Motor neuron (in vitro differentiated cells): ENCODE data around the gene NTHL1. TPM values are rescaled to one million over a fixed set of nuclear protein-coding genes. Genes with fewer than 3 reads are reported as not detected.

ENCODE experiments used
- ATAC-seq, 8 experiments: fragments of 200-7000 bp; cut with Tn5 transposase; replicated peaks in 6 of 8; 2 replicates each; pipeline ENCODE4 v1.8.0; 2021; ENCODE audit warnings: mild to moderate bottlenecking in 8 of 8, moderate library complexity in 8 of 8
- H3K27ac ChIP-seq, 2 donors: fragments of 250-450 bp; sonication (Bioruptor Pico); 2 replicates each; pipeline ENCODE4 v1.9.0; 2021; ENCODE audit warnings: antibody characterized with exemption in 2 of 2, mild to moderate bottlenecking in 2 of 2, moderate library complexity in 1 of 2
- H3K4me1 ChIP-seq, 2 donors: fragments of 250-450 bp; sonication (Bioruptor Pico); replicated peaks in 1 of 2; 2 replicates each; pipeline ENCODE4 v1.6.1; 2021; ENCODE audit warnings: antibody characterized with exemption in 2 of 2, mild to moderate bottlenecking in 2 of 2, moderate library complexity in 1 of 2
- H3K4me3 ChIP-seq, 5 donors: fragments of 250-450 bp; sonication (Bioruptor Pico); 2 replicates each; pipeline ENCODE4 v1.9.0; 2021; ENCODE audit warnings: antibody characterized with exemption in 5 of 5, mild to moderate bottlenecking in 5 of 5, moderate library complexity in 4 of 5
- WGBS, 10 experiments: fragments of 450-650 bp; shearing (Covaris generic); methylation state at CpG; one replicate each; pipeline ENCODE4 v1.0.0; 2022; 5-methylcytosine and 5-hydroxymethylcytosine counted together
- in situ Hi-C, 9 experiments: fragments of 400-800 bp; cut with MboI; loops; one replicate each; pipeline ENCODE4 v1.15.0; 2021; ENCODE audit warnings: low sequenced_read_pairs in 9 of 9, low pct_unique_long_range_greater_than_20kb in 2 of 9; ENCODE audit not compliant: unreplicated experiment in 9 of 9
- total RNA-seq, 8 experiments: library from RNA; unstranded; fragments of 300-600 nt; gene quantifications; 2 replicates each; pipeline versions ENCODE4 v1.2.3 to v1.2.4, GENCODE V29; 2022

NTHL1 gene
- total RNA-seq = 10 to 100 TPM; 13.0 to 28.3 (median 18.8) TPM

GRCh38 chr16:2047330-2048115 is at the start of gene NTHL1, which contains the start of gene TSC2:
Gene NTHL1, minus strand, starts transcription at chr16:2047834. Its CDS starts 11 bp downstream, at chr16:2047823.
Gene TSC2, plus strand, starts transcription at chr16:2047985. Its CDS starts 631 bp downstream, at chr16:2048616.
- 0 to 3% (median 1%) methylated on average over 6 to 19 of the region's 81 CpGs; no CpG with 5 or more reads in 7 of the 10 experiments for whole genome bisulfite sequencing, 10 experiments
- peak within 1 kb of the TSS; percentile 72 to 93 (median 77) for H3K4me3 ChIP-seq
- peak; percentile 93 to 98 (median 96) for ATAC-seq
- H3K27ac ChIP-seq = peak within 1 kb of the TSS; percentile 22 to 43
- in situ Hi-C loops = loop anchor here in 1 of 9 experiments (25.0 kb wide), 1 partner anchor 90 kb away; the partner anchor contains the start of genes PKD1 and RAB26
- H3K4me1 ChIP-seq = peaks cover 9 to 11% of the 10 kb centered on the region in 2 donors

GRCh38 chr16:2096853-2097595 is 49.4 kb upstream of the NTHL1 start:
- WGBS, 10 experiments = 65 to 85% (median 74%) methylated on average over 2 to 4 of the region's 25 CpGs; no CpG with 5 or more reads in 7 of the 10 experiments
- H3K4me3 ChIP-seq = no peak overlapping the region
- ATAC-seq = peak in 2 of 8 experiments; percentile 14
- in situ Hi-C loops = no loop called here
- H3K27ac ChIP-seq = no peak overlapping the region
- peaks cover 8% of the 10 kb centered on the region in 2 donors for H3K4me1 ChIP-seq

- Histone ChIP-seq H3K4me1 (peaks cover 14 to 15% of the 10 kb centered on the region in 2 donors), H3K4me3 (no peak overlapping the region), H3K27ac (no peak overlapping the region)
- in situ Hi-C loops = no loop called here
- 71 to 100% (median 100%) methylated on average over 1 to 22 of the region's 23 CpGs; no CpG with 5 or more reads in 3 of the 10 experiments for WGBS, 10 experiments
- ATAC-seq = peak in 2 of 8 experiments; percentile 24 to 44
Measured at GRCh38 chr16:2095918-2096582, 48.4 kb upstream of the NTHL1 start.

- no peak overlapping the region for H3K4me3 ChIP-seq
- peaks cover 14 to 15% of the 10 kb centered on the region in 2 donors for H3K4me1 ChIP-seq
- in situ Hi-C loops = no loop called here
- no peak for ATAC-seq
- H3K27ac ChIP-seq = no peak overlapping the region
- 65 to 100% (median 94%) methylated on average over 2 to 13 of the region's 26 CpGs; no CpG with 5 or more reads in 4 of the 10 experiments for WGBS, 10 experiments
Measured at GRCh38 chr16:2095315-2095853, 47.8 kb upstream of the NTHL1 start.

- Histone ChIP-seq H3K4me3 (no peak overlapping the region), H3K27ac (no peak overlapping the region), H3K4me1 (peaks cover 14 to 15% of the 10 kb centered on the region in 2 donors)
- no peak for ATAC-seq
- 60 to 96% methylated on average over 2 to 4 of the region's 15 CpGs; no CpG with 5 or more reads in 8 of the 10 experiments for WGBS, 10 experiments
- in situ Hi-C loops = no loop called here
Measured at GRCh38 chr16:2093793-2094192, 46.2 kb upstream of the NTHL1 start.

- WGBS, 10 experiments = 60 to 100% (median 98%) methylated on average over 1 to 8 of the region's 13 CpGs; no CpG with 5 or more reads in 7 of the 10 experiments
- peaks cover 14 to 15% of the 10 kb centered on the region in 2 donors for H3K4me1 ChIP-seq
- H3K27ac ChIP-seq = no peak overlapping the region
- in situ Hi-C loops = no loop called here
- H3K4me3 ChIP-seq = no peak overlapping the region
- no peak for ATAC-seq
Measured at GRCh38 chr16:2092866-2093265, 45.2 kb upstream of the NTHL1 start.

GRCh38 chr16:2092256-2092620 is 44.6 kb upstream of the NTHL1 start:
- in situ Hi-C loops = no loop called here
- Histone ChIP-seq H3K4me1 (peaks cover 14 to 15% of the 10 kb centered on the region in 2 donors), H3K4me3 (no peak overlapping the region), H3K27ac (peak overlapping the region in 1 of 2 donors; percentile 66)
- WGBS, 10 experiments = 100% methylated on average over 1 to 2 of the region's 16 CpGs; no CpG with 5 or more reads in 8 of the 10 experiments
- no peak for ATAC-seq

- peak overlapping the region; percentile 2 to 66 for H3K27ac ChIP-seq
- peak overlapping the region in 2 of 5 donors; percentile 11 to 16 for H3K4me3 ChIP-seq
- in situ Hi-C loops = no loop called here
- H3K4me1 ChIP-seq = peaks cover 14 to 15% of the 10 kb centered on the region in 2 donors
- 53 to 80% methylated on average over 1 to 3 of the region's 49 CpGs; no CpG with 5 or more reads in 8 of the 10 experiments for WGBS, 10 experiments
- peak in 1 of 8 experiments; percentile 76 for ATAC-seq
Measured at GRCh38 chr16:2091547-2092255, 44.1 kb upstream of the NTHL1 start.

- WGBS, 10 experiments = 100% methylated on average over 1 to 2 of the region's 101 CpGs; no CpG with 5 or more reads in 8 of the 10 experiments
- H3K4me3 ChIP-seq = peak overlapping the region in 1 of 5 donors; percentile 16
- ATAC-seq = peak in 6 of 8 experiments; percentile 15 to 86 (median 81)
- peaks cover 14 to 15% of the 10 kb centered on the region in 2 donors for H3K4me1 ChIP-seq
- peak overlapping the region in 1 of 2 donors; percentile 66 for H3K27ac ChIP-seq
- in situ Hi-C loops = no loop called here
Measured at GRCh38 chr16:2090777-2091546, 43.3 kb upstream of the NTHL1 start.

- 95% methylated on average over 4 of the region's 14 CpGs; no CpG with 5 or more reads in 9 of the 10 experiments for WGBS, 10 experiments
- ATAC-seq = no peak
- Histone ChIP-seq H3K4me3 (no peak overlapping the region), H3K4me1 (peaks cover 14 to 15% of the 10 kb centered on the region in 2 donors), H3K27ac (peak overlapping the region in 1 of 2 donors; percentile 38)
- in situ Hi-C loops = no loop called here
Measured at GRCh38 chr16:2090481-2090776, 42.8 kb upstream of the NTHL1 start.

- 40 to 97% methylated on average over 1 to 5 of the region's 44 CpGs; no CpG with 5 or more reads in 8 of the 10 experiments for WGBS, 10 experiments
Measured at GRCh38 chr16:2089706-2090480, 42.3 kb upstream of the NTHL1 start.

More at GRCh38 chr16:2089706-2090480, 42.3 kb upstream of the NTHL1 start:
- Histone ChIP-seq H3K4me3 (no peak overlapping the region), H3K4me1 (peaks cover 14 to 15% of the 10 kb centered on the region in 2 donors), H3K27ac (no peak overlapping the region)
- ATAC-seq = no peak
- in situ Hi-C loops = no loop called here
